NCI-H510A (cell line): Measurements from ENCODE around the gene SETD6.

Experiments used
- DNase-seq: peaks from one replicate; lab custom pipeline; 2025; lab: John Stamatoyannopoulos, UW

Gene SETD6

GRCh38 chr16:58494981-58495520, 20.3 kb upstream of the SETD6 start:
- DNase-seq = peak; percentile 35

- no peak for DNase-seq
Observed at GRCh38 chr16:58495521-58496331, 19.6 kb upstream of the SETD6 start.

- no peak for DNase-seq
Observed at GRCh38 chr16:58497468-58497867, 17.8 kb upstream of the SETD6 start.

- no peak for DNase-seq
Observed at GRCh38 chr16:58497935-58498334, 17.4 kb upstream of the SETD6 start.

- no peak for DNase-seq
Observed at GRCh38 chr16:58498341-58499091, 16.8 kb upstream of the SETD6 start.

GRCh38 chr16:58499092-58499511, 16.2 kb upstream of the SETD6 start:
- DNase-seq = no peak

GRCh38 chr16:58499615-58500351, 15.5 kb upstream of the SETD6 start, which contains the start of gene NDRG4:
TSS of gene NDRG4 (plus strand) at chr16:58500143. CDS start at chr16:58500249, 106 bp downstream.
- peak; percentile 74 for DNase-seq

GRCh38 chr16:58500430-58501241, 14.7 kb upstream of the SETD6 start:
- DNase-seq = no peak

GRCh38 chr16:58501242-58502131, 13.8 kb upstream of the SETD6 start:
- peak; percentile 18 for DNase-seq

GRCh38 chr16:58502217-58502921, 12.9 kb upstream of the SETD6 start:
- DNase-seq = no peak

- DNase-seq = no peak
Observed at GRCh38 chr16:58503166-58503862, 12.0 kb upstream of the SETD6 start.

- DNase-seq = no peak
Observed at GRCh38 chr16:58503863-58504688, 11.2 kb upstream of the SETD6 start.

- DNase-seq = no peak
Observed at GRCh38 chr16:58506241-58507194, 8.8 kb upstream of the SETD6 start.

- no peak for DNase-seq
Observed at GRCh38 chr16:58507195-58507962, 7.9 kb upstream of the SETD6 start.

GRCh38 chr16:58507963-58508670, 7.2 kb upstream of the SETD6 start:
- DNase-seq = no peak
